GM19240 (cell line): ENCODE measurements around the gene SHROOM1.
A peak's percentile ranks its signal among the peaks of the same experiment; 100 is the strongest.

Source experiments
- DNase-seq: peaks from one replicate; pipeline ENCODE4 v3.0.0; 2011; ENCODE audit warnings: low spot score; ENCODE audit not compliant: insufficient read length

The SHROOM1 gene

GRCh38 chr5:132825033-132825833 is 5.2 kb downstream of the SHROOM1 start:
- DNase-seq: no peak

- no peak for DNase-seq
These were observed 6.0 kb downstream of the SHROOM1 start for GRCh38 chr5:132824426-132824825.

- DNase-seq: no peak
These were observed 6.9 kb downstream of the SHROOM1 start for GRCh38 chr5:132823481-132824050.

GRCh38 chr5:132822650-132823480 is 7.6 kb downstream of the SHROOM1 start:
- DNase-seq: no peak

GRCh38 chr5:132821791-132822190 is 8.7 kb downstream of the SHROOM1 start:
- DNase-seq: no peak

GRCh38 chr5:132821350-132821749 is 9.1 kb downstream of the SHROOM1 start:
- DNase-seq: no peak

GRCh38 chr5:132820162-132820754 is 10.2 kb downstream of the SHROOM1 start:
- DNase-seq: peak; percentile 96

- DNase-seq: no peak
These were observed 11.0 kb downstream of the SHROOM1 start for GRCh38 chr5:132819468-132819867.

GRCh38 chr5:132817011-132817410 is 13.4 kb downstream of the SHROOM1 start:
- DNase-seq: no peak

GRCh38 chr5:132816554-132816953 is 13.9 kb downstream of the SHROOM1 start:
- no peak for DNase-seq

- no peak for DNase-seq
These were observed 14.4 kb downstream of the SHROOM1 start for GRCh38 chr5:132816083-132816482.

- DNase-seq: no peak
These were observed 15.0 kb downstream of the SHROOM1 start for GRCh38 chr5:132815454-132815853.

GRCh38 chr5:132814503-132815294 is 15.7 kb downstream of the SHROOM1 start:
- DNase-seq: no peak

GRCh38 chr5:132813599-132814502 is 16.6 kb downstream of the SHROOM1 start:
- DNase-seq: no peak

- DNase-seq: no peak
These were observed 17.5 kb downstream of the SHROOM1 start, which contains the start of gene SOWAHA for GRCh38 chr5:132812781-132813598. Gene SOWAHA, plus strand, starts transcription at chr5:132813302. Its CDS starts 320 bp downstream, at chr5:132813622.

GRCh38 chr5:132812123-132812765 is 18.2 kb downstream of the SHROOM1 start:
- no peak for DNase-seq

GRCh38 chr5:132810605-132811004 is 19.8 kb downstream of the SHROOM1 start:
- no peak for DNase-seq

- DNase-seq: no peak
These were observed 21.6 kb downstream of the SHROOM1 start for GRCh38 chr5:132808866-132809265.
